ENCODE data around the gene NEBL.

GRCh38 chr10:20945546-20946332, 48.6 kb upstream of the NEBL start:
- no peak for TF ChIP-seq CTCF (IDR thresholded peaks at IDR 0.05)
- TF ChIP-seq POLR2A (IDR thresholded peaks at IDR 0.05): no peak
- TF ChIP-seq EP300 (IDR thresholded peaks at IDR 0.05; ENCODE audit: low read depth): no peak

Data from transverse colon (tissue), 3 donors.